Pulmonary artery endothelial cell (primary cell): ENCODE results near the gene KRTAP12-3. TPM values are rescaled to one million over a fixed set of nuclear protein-coding genes. Genes with fewer than 3 reads are reported as not detected.
"Not testable (repeated sequence)": the region's sequence is repeated elsewhere in the genome, so short reads cannot be mapped to it uniquely, and the experiment has no call there.

Experiments used
- DNase-seq: peaks from one replicate; pipeline ENCODE4 v3.0.0-alpha.2; 2011; ENCODE audit warnings: low read depth, low spot score
- total RNA-seq: library from RNA; depleted of rRNA; stranded (reverse); fragments of >200 nt; gene quantifications from 2 replicates; pipeline ENCODE4 v1.2.3, GENCODE V29; 2014

KRTAP12-3 gene
- total RNA-seq, 1 donor from 2014 or later = not detected

- not testable (repeated sequence) for DNase-seq
Observed at GRCh38 chr21:44627181-44627822, 30.4 kb upstream of the KRTAP12-3 start.

GRCh38 chr21:44627831-44628233 lies 29.9 kb upstream of the KRTAP12-3 start:
- not testable (repeated sequence) for DNase-seq

- no peak for DNase-seq
Observed at GRCh38 chr21:44628707-44629391, 28.9 kb upstream of the KRTAP12-3 start.

- DNase-seq = no peak
Observed at GRCh38 chr21:44630440-44630839, 27.3 kb upstream of the KRTAP12-3 start.

- DNase-seq = no peak
Observed at GRCh38 chr21:44632067-44632466, 25.7 kb upstream of the KRTAP12-3 start.

GRCh38 chr21:44636209-44637017 lies 21.3 kb upstream of the KRTAP12-3 start:
- DNase-seq = no peak

GRCh38 chr21:44637018-44637850 lies 20.5 kb upstream of the KRTAP12-3 start, which contains the start of gene KRTAP10-10:
Gene KRTAP10-10 (plus strand): TSS chr21:44637356. CDS start chr21:44637418, 62 bp downstream.
- DNase-seq = no peak

- DNase-seq = not testable (repeated sequence)
Observed at GRCh38 chr21:44637851-44638348, 19.8 kb upstream of the KRTAP12-3 start.

GRCh38 chr21:44638506-44639330 lies 19.0 kb upstream of the KRTAP12-3 start:
- DNase-seq = not testable (repeated sequence)

- DNase-seq = no peak
Observed at GRCh38 chr21:44639331-44639655, 18.4 kb upstream of the KRTAP12-3 start.

- no peak for DNase-seq
Observed at GRCh38 chr21:44640761-44641160, 17.0 kb upstream of the KRTAP12-3 start.

GRCh38 chr21:44643741-44644310 lies 13.9 kb upstream of the KRTAP12-3 start:
- DNase-seq = no peak

GRCh38 chr21:44644878-44645277 lies 12.9 kb upstream of the KRTAP12-3 start:
- DNase-seq = no peak

GRCh38 chr21:44646366-44647221 lies 11.1 kb upstream of the KRTAP12-3 start, which contains the start of gene KRTAP10-11:
Gene KRTAP10-11 (plus strand): TSS chr21:44646414. CDS start chr21:44646459, 45 bp downstream.
- DNase-seq = not testable (repeated sequence)

GRCh38 chr21:44647222-44647552 lies 10.5 kb upstream of the KRTAP12-3 start:
- no peak for DNase-seq

GRCh38 chr21:44648557-44649311 lies 9.0 kb upstream of the KRTAP12-3 start:
- no peak for DNase-seq

- no peak for DNase-seq
Observed at GRCh38 chr21:44649521-44650100, 8.1 kb upstream of the KRTAP12-3 start.
